Vagina (tissue), 2 donors: ENCODE data around the gene ABCA5.

Experiments
- POLR2A ChIP-seq, 2 donors: fragments of 450-650 bp; IDR thresholded peaks; one replicate each; pipeline ENCODE4 v1.6.1; 2017; ENCODE audit warnings: antibody characterized with exemption in 2 of 2, mild to moderate bottlenecking in 2 of 2, moderate library complexity in 2 of 2
- POLR2AphosphoS5 ChIP-seq, 2 donors: sonication (generic); formaldehyde crosslinking; IDR thresholded peaks; one replicate each; pipeline ENCODE4 v1.9.0; 2017; ENCODE audit warnings: antibody characterized with exemption in 2 of 2, mild to moderate bottlenecking in 2 of 2, low read depth in 1 of 2; ENCODE audit not compliant: insufficient read depth in 1 of 2
- TF ChIP-seq, protein P1 (sequence below), 3 experiments: fragments of 450-650 bp in 2 of 3; fragments of 200-600 bp in 1 of 3; sonication (generic) in 1 of 3; IDR thresholded peaks; one replicate each; pipeline ENCODE4 v1.5.1; 2017 to 2019; ENCODE audit warnings: antibody characterized with exemption in 3 of 3, mild to moderate bottlenecking in 2 of 3, moderate library complexity in 2 of 3

GRCh38 chr17:69333561-69333960 lies 6.6 kb upstream of the ABCA5 start:
- TF ChIP-seq, protein P1, sequence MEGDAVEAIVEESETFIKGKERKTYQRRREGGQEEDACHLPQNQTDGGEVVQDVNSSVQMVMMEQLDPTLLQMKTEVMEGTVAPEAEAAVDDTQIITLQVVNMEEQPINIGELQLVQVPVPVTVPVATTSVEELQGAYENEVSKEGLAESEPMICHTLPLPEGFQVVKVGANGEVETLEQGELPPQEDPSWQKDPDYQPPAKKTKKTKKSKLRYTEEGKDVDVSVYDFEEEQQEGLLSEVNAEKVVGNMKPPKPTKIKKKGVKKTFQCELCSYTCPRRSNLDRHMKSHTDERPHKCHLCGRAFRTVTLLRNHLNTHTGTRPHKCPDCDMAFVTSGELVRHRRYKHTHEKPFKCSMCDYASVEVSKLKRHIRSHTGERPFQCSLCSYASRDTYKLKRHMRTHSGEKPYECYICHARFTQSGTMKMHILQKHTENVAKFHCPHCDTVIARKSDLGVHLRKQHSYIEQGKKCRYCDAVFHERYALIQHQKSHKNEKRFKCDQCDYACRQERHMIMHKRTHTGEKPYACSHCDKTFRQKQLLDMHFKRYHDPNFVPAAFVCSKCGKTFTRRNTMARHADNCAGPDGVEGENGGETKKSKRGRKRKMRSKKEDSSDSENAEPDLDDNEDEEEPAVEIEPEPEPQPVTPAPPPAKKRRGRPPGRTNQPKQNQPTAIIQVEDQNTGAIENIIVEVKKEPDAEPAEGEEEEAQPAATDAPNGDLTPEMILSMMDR (IDR thresholded peaks at IDR 0.05) = no peak
- TF ChIP-seq POLR2A (IDR thresholded peaks at IDR 0.05) (no peak), POLR2AphosphoS5 (IDR thresholded peaks at IDR 0.05; ENCODE audit: insufficient read depth in 1 of 2, low read depth in 1 of 2) (no peak)
